SHP77 (cell line): ENCODE measurements around the gene EEF2KMT.
"Not testable (repeated sequence)": the region's sequence is repeated elsewhere in the genome, so short reads cannot be mapped to it uniquely, and the experiment has no call there.

Experiments
- DNase-seq, 2 experiments: peaks; one replicate each; lab custom pipeline; 2025; lab: John Stamatoyannopoulos, UW

The EEF2KMT gene

GRCh38 chr16:5070431-5071186 is 27.0 kb downstream of the EEF2KMT start:
- DNase-seq = no peak

GRCh38 chr16:5069854-5070253 is 27.7 kb downstream of the EEF2KMT start:
- DNase-seq = no peak

- no peak for DNase-seq
Measured at GRCh38 chr16:5069048-5069447, 28.5 kb downstream of the EEF2KMT start.

- DNase-seq = no peak
Measured at GRCh38 chr16:5066511-5066910, 31.1 kb downstream of the EEF2KMT start.

- DNase-seq = no peak
Measured at GRCh38 chr16:5065813-5066212, 31.8 kb downstream of the EEF2KMT start, which contains the start of gene C16orf89. Gene C16orf89, minus strand, starts transcription at chr16:5065956. Its CDS starts 48 bp downstream, at chr16:5065908.

- no peak for DNase-seq
Measured at GRCh38 chr16:5065326-5065725, 32.3 kb downstream of the EEF2KMT start.

GRCh38 chr16:5064915-5065314 is 32.7 kb downstream of the EEF2KMT start:
- no peak for DNase-seq

- DNase-seq = no peak
Measured at GRCh38 chr16:5062790-5063765, 34.5 kb downstream of the EEF2KMT start.

GRCh38 chr16:5062051-5062450 is 35.5 kb downstream of the EEF2KMT start:
- DNase-seq = no peak

- DNase-seq = no peak
Measured at GRCh38 chr16:5060073-5060641, 37.4 kb downstream of the EEF2KMT start.

- DNase-seq = no peak
Measured at GRCh38 chr16:5059386-5060072, 38.1 kb downstream of the EEF2KMT start.

- DNase-seq = no peak
Measured at GRCh38 chr16:5058476-5058875, 39.1 kb downstream of the EEF2KMT start.

- no peak for DNase-seq
Measured at GRCh38 chr16:5056352-5056751, 41.2 kb downstream of the EEF2KMT start.

- DNase-seq = no peak
Measured at GRCh38 chr16:5054876-5055865, 42.4 kb downstream of the EEF2KMT start.

- DNase-seq = no peak
Measured at GRCh38 chr16:5046914-5047313, 50.7 kb downstream of the EEF2KMT start.

- no peak for DNase-seq
Measured at GRCh38 chr16:5045499-5046115, 52.0 kb downstream of the EEF2KMT start.

- not testable (repeated sequence) for DNase-seq
Measured at GRCh38 chr16:5044581-5044980, 53.0 kb downstream of the EEF2KMT start.

- no peak for DNase-seq
Measured at GRCh38 chr16:5044011-5044540, 53.5 kb downstream of the EEF2KMT start.

- DNase-seq = no peak
Measured at GRCh38 chr16:5042574-5043171, 54.9 kb downstream of the EEF2KMT start.
